NCI-H1092 treated with DMSO at 0.1 percent for 48 hours (cell line): ENCODE results near the gene LIF.
"Not testable (repeated sequence)": the region's sequence is repeated elsewhere in the genome, so short reads cannot be mapped to it uniquely, and the experiment has no call there.

ENCODE experiments used
- DNase-seq: peaks from one replicate; lab custom pipeline; 2025; lab: John Stamatoyannopoulos, UW

The LIF gene

GRCh38 chr22:30206944-30207343 lies 39.6 kb downstream of the LIF start:
- no peak for DNase-seq

GRCh38 chr22:30205281-30206115 lies 41.1 kb downstream of the LIF start:
- peak; percentile 12 for DNase-seq

GRCh38 chr22:30204742-30205111 lies 41.8 kb downstream of the LIF start:
- DNase-seq = peak; percentile 13

- no peak for DNase-seq
These were observed 42.4 kb downstream of the LIF start for GRCh38 chr22:30204015-30204741.

GRCh38 chr22:30202531-30203006 lies 44.0 kb downstream of the LIF start:
- DNase-seq = no peak

GRCh38 chr22:30201945-30202344 lies 44.6 kb downstream of the LIF start:
- no peak for DNase-seq

GRCh38 chr22:30200905-30201304 lies 45.7 kb downstream of the LIF start:
- DNase-seq = not testable (repeated sequence)

GRCh38 chr22:30198921-30199320 lies 47.6 kb downstream of the LIF start:
- DNase-seq = no peak

GRCh38 chr22:30198152-30198825 lies 48.3 kb downstream of the LIF start:
- no peak for DNase-seq

GRCh38 chr22:30197389-30197788 lies 49.2 kb downstream of the LIF start:
- DNase-seq = no peak

- DNase-seq = no peak
These were observed 49.7 kb downstream of the LIF start for GRCh38 chr22:30196880-30197336.

- DNase-seq = peak; percentile 86
These were observed 50.2 kb downstream of the LIF start for GRCh38 chr22:30196141-30196879.

- no peak for DNase-seq
These were observed 51.1 kb downstream of the LIF start for GRCh38 chr22:30195245-30196140.

- no peak for DNase-seq
These were observed 53.4 kb downstream of the LIF start for GRCh38 chr22:30193031-30193775.

- DNase-seq = no peak
These were observed 54.1 kb downstream of the LIF start for GRCh38 chr22:30192427-30192826.

- no peak for DNase-seq
These were observed 55.4 kb downstream of the LIF start for GRCh38 chr22:30191040-30191701.

GRCh38 chr22:30190574-30190973 lies 56.0 kb downstream of the LIF start:
- DNase-seq = no peak
